PFSK-1 (cell line): Measurements from ENCODE around the gene PPP1R1A.

Experiments used
- FOXP2 ChIP-seq: optimal IDR thresholded peaks from 2 replicates; pipeline ENCODE3; 2011; ENCODE audit warnings: borderline replicate concordance, control low read depth, inconsistent platforms; ENCODE audit not compliant: insufficient read depth; ENCODE audit errors: extremely low read length, extremely low read depth
- POLR2AphosphoS5 ChIP-seq: IDR thresholded peaks from 2 replicates; pipeline ENCODE4 v1.6.1; 2012; ENCODE audit warnings: low read depth, mild to moderate bottlenecking, control low read depth, low read length, moderate library complexity

GRCh38 chr12:54544743-54545142 lies 43.7 kb downstream of the PPP1R1A start:
- TF ChIP-seq POLR2AphosphoS5, result no peak
- TF ChIP-seq FOXP2, result no peak
